AG09309 (cell line): ENCODE data around the gene MEGF9.
"Not testable (repeated sequence)": the region's sequence is repeated elsewhere in the genome, so short reads cannot be mapped to it uniquely, and the experiment has no call there.

ENCODE experiments used
- DNase-seq: peaks from one replicate; pipeline ENCODE4 v3.0.0-alpha.2; 2010; ENCODE audit warnings: low read depth
- H3K4me3 ChIP-seq: 2 replicates; pipeline ENCODE4 v1.5.1; 2011; ENCODE audit warnings: mild to moderate bottlenecking, low read depth, low read length, moderate library complexity; ENCODE audit not compliant: control insufficient read depth
- TF ChIP-seq, protein P1 (sequence below): IDR thresholded peaks from 2 replicates; pipeline ENCODE4 v1.5.1; 2011; ENCODE audit warnings: mild to moderate bottlenecking, low read depth, low read length, inconsistent platforms; ENCODE audit not compliant: insufficient read depth, control insufficient read depth; ENCODE audit errors: missing control alignments

The MEGF9 gene

GRCh38 chr9:120645760-120646159 lies 68.5 kb downstream of the MEGF9 start:
- no peak for DNase-seq
- H3K4me3 ChIP-seq = no peak overlapping the region
- TF ChIP-seq, protein P1, sequence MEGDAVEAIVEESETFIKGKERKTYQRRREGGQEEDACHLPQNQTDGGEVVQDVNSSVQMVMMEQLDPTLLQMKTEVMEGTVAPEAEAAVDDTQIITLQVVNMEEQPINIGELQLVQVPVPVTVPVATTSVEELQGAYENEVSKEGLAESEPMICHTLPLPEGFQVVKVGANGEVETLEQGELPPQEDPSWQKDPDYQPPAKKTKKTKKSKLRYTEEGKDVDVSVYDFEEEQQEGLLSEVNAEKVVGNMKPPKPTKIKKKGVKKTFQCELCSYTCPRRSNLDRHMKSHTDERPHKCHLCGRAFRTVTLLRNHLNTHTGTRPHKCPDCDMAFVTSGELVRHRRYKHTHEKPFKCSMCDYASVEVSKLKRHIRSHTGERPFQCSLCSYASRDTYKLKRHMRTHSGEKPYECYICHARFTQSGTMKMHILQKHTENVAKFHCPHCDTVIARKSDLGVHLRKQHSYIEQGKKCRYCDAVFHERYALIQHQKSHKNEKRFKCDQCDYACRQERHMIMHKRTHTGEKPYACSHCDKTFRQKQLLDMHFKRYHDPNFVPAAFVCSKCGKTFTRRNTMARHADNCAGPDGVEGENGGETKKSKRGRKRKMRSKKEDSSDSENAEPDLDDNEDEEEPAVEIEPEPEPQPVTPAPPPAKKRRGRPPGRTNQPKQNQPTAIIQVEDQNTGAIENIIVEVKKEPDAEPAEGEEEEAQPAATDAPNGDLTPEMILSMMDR = no peak

GRCh38 chr9:120643061-120643460 lies 71.2 kb downstream of the MEGF9 start:
- TF ChIP-seq, protein P1 = no peak
- no peak overlapping the region for H3K4me3 ChIP-seq
- no peak for DNase-seq

DNA sequence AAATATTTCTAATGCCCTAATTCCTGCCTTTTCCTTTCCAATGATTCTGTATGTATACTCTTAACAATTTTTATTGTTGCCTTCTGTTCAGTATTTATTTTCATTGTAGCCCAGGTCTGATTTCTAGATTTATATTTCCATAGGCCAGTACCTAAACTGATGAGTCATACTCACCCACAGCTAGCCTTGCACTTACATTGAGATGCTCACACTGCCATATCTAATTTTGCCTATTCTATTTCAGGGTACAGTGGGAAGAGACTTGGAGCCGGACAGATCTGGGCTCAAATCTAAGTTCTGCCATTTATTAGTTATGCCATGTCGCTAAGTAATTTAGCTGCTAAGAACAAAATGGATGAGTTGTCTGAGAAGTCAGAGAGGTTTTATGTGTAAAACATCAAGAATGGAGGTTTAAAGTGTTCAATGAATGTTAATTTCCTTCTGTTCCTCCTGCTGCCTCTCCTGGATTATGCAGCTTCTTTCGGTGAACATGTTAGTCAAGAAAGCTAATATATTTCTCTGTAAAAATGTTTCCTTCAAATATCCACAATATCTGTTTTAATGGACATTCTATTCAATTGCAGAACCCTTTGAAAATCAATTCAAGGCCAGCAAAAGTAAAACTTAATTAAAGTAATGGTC lies 72.0 kb downstream of the MEGF9 start:
- TF ChIP-seq, protein P1 = no peak
- no peak for DNase-seq

GRCh38 chr9:120640874-120641273 lies 73.4 kb downstream of the MEGF9 start:
- not testable (repeated sequence) for H3K4me3 ChIP-seq

More for the DNA sequence above, 72.0 kb downstream of the MEGF9 start:
- H3K4me3 ChIP-seq = no peak overlapping the region

GRCh38 chr9:120640380-120640779 lies 73.9 kb downstream of the MEGF9 start:
- H3K4me3 ChIP-seq = no peak overlapping the region
- TF ChIP-seq, protein P1 = no peak
- no peak for DNase-seq

More at GRCh38 chr9:120640874-120641273, 73.4 kb downstream of the MEGF9 start:
- not testable (repeated sequence) for DNase-seq

DNA sequence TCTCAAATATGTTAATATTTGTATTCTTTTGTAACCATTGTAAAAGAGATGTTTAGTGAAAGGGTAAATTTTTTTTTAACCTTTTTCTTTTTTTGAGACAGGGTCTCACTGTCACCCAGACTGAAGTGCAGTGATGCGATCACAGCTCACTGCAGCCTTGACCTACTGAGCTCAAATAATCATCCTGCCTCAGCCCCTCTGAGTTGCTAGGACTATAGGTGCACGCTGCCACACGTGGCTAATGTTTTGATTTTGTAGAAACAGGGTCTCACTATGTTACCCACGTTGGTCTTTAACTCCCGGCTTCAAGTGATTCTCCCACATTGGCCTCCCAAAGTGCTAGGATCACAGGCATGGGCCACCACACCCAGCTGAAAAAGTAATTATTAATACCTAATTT lies 76.4 kb downstream of the MEGF9 start:
- DNase-seq = no peak
- TF ChIP-seq, protein P1 = no peak
- H3K4me3 ChIP-seq = no peak overlapping the region

GRCh38 chr9:120636194-120636957 lies 77.9 kb downstream of the MEGF9 start:
- H3K4me3 ChIP-seq = no peak overlapping the region
- DNase-seq = no peak
- TF ChIP-seq, protein P1 = no peak
